Vagina (tissue), 2 donors: ENCODE results near the gene ARSH.

Source experiments
- CTCF ChIP-seq, 3 experiments: fragments of 450-650 bp in 2 of 3; fragments of 200-600 bp in 1 of 3; sonication (generic) in 1 of 3; IDR thresholded peaks; one replicate each; pipeline ENCODE4 v1.5.1; 2017 to 2019; ENCODE audit warnings: antibody characterized with exemption in 3 of 3, mild to moderate bottlenecking in 2 of 3, moderate library complexity in 2 of 3
- POLR2A ChIP-seq, 2 donors: fragments of 450-650 bp; IDR thresholded peaks; one replicate each; pipeline ENCODE4 v1.6.1; 2017; ENCODE audit warnings: antibody characterized with exemption in 2 of 2, mild to moderate bottlenecking in 2 of 2, moderate library complexity in 2 of 2

GRCh38 chrX:2967012-2967411, 39.3 kb upstream of the ARSH start:
- TF ChIP-seq CTCF (IDR thresholded peaks at IDR 0.05) = no peak
- no peak for TF ChIP-seq POLR2A (IDR thresholded peaks at IDR 0.05)
